SH-SY5Y (cell line): ENCODE data around the gene REG3G.

Experiments
- GATA2 ChIP-seq: IDR thresholded peaks from 2 replicates; pipeline ENCODE4 v1.6.1; 2011; ENCODE audit warnings: mild to moderate bottlenecking, low read depth, low read length
- GATA3 ChIP-seq: IDR thresholded peaks from 2 replicates; pipeline ENCODE4 v1.6.1; 2011; ENCODE audit warnings: low read depth, mild to moderate bottlenecking, low read length, moderate library complexity

GRCh38 chr2:78993518-78994148 is 31.9 kb upstream of the REG3G start:
- TF ChIP-seq GATA2 (no peak), GATA3 (no peak)
